T-helper 1 cell treated with Interleukin-12 subunit alpha and Interleukin-12 subunit beta and Interleukin-4 antibody, amounts not matched to agents 30 μg/mL and 1 μg/mL, for 36 hours (primary cell): ENCODE results near the gene LRRTM4.
"Not testable (repeated sequence)": the region's sequence is repeated elsewhere in the genome, so short reads cannot be mapped to it uniquely, and the experiment has no call there.

Source experiments
- H3K27ac Mint-ChIP-seq: one replicate; pipeline ENCODE4 v1.8.0; 2021; ENCODE audit warnings: mild to moderate bottlenecking, mixed read lengths
- H3K27me3 Mint-ChIP-seq: one replicate; pipeline ENCODE4 v1.8.0; 2021; ENCODE audit warnings: low read depth, mixed read lengths
- H3K36me3 Mint-ChIP-seq: one replicate; pipeline ENCODE4 v1.8.0; 2021; ENCODE audit warnings: low read depth, mixed read lengths
- H3K4me1 Mint-ChIP-seq: one replicate; pipeline ENCODE4 v1.8.0; 2021; ENCODE audit warnings: low read depth, mixed read lengths
- H3K4me3 Mint-ChIP-seq: one replicate; pipeline ENCODE4 v1.8.0; 2021; ENCODE audit warnings: mild to moderate bottlenecking, moderate library complexity, mixed read lengths
- H3K9me3 Mint-ChIP-seq: one replicate; pipeline ENCODE4 v1.8.0; 2021; ENCODE audit warnings: mixed read lengths

The LRRTM4 gene

GRCh38 chr2:77142141-77142540 is 380.0 kb downstream of the LRRTM4 start:
- Mint-ChIP-seq H3K27me3 (no peaks in the 10 kb centered on the region), H3K4me1 (no peaks in the 10 kb centered on the region), H3K27ac (no peak overlapping the region), H3K36me3 (no peaks in the 10 kb centered on the region), H3K9me3 (peaks cover 30% of the 10 kb centered on the region), H3K4me3 (no peak overlapping the region)

- not testable (repeated sequence) for H3K4me3 Mint-ChIP-seq, H3K27me3 Mint-ChIP-seq, H3K4me1 Mint-ChIP-seq, H3K36me3 Mint-ChIP-seq, H3K27ac Mint-ChIP-seq
- H3K9me3 Mint-ChIP-seq = peaks cover 21% of the 10 kb centered on the region
Measured at GRCh38 chr2:77128479-77128878, 393.7 kb downstream of the LRRTM4 start.

GRCh38 chr2:77127345-77127744 is 394.8 kb downstream of the LRRTM4 start:
- no peaks in the 10 kb centered on the region for H3K36me3 Mint-ChIP-seq
- H3K4me1 Mint-ChIP-seq = no peaks in the 10 kb centered on the region
- H3K27me3 Mint-ChIP-seq = no peaks in the 10 kb centered on the region
- H3K27ac Mint-ChIP-seq = no peak overlapping the region
- H3K9me3 Mint-ChIP-seq = peaks cover 21% of the 10 kb centered on the region
- H3K4me3 Mint-ChIP-seq = no peak overlapping the region

GRCh38 chr2:77121518-77121917 is 400.7 kb downstream of the LRRTM4 start:
- Mint-ChIP-seq H3K36me3 (no peaks in the 10 kb centered on the region), H3K9me3 (peaks cover 29% of the 10 kb centered on the region), H3K4me1 (no peaks in the 10 kb centered on the region), H3K27me3 (no peaks in the 10 kb centered on the region), H3K4me3 (no peak overlapping the region), H3K27ac (no peak overlapping the region)

- no peaks in the 10 kb centered on the region for H3K4me1 Mint-ChIP-seq
Measured at GRCh38 chr2:77119333-77119732, 402.8 kb downstream of the LRRTM4 start.

GRCh38 chr2:77108915-77109314 is 413.3 kb downstream of the LRRTM4 start:
- no peak overlapping the region for H3K4me3 Mint-ChIP-seq
- no peaks in the 10 kb centered on the region for H3K4me1 Mint-ChIP-seq
- H3K9me3 Mint-ChIP-seq = peaks cover 26% of the 10 kb centered on the region
- no peak overlapping the region for H3K27ac Mint-ChIP-seq
- H3K36me3 Mint-ChIP-seq = peaks cover 3% of the 10 kb centered on the region
- no peaks in the 10 kb centered on the region for H3K27me3 Mint-ChIP-seq

More at GRCh38 chr2:77119333-77119732, 402.8 kb downstream of the LRRTM4 start:
- H3K27me3 Mint-ChIP-seq = no peaks in the 10 kb centered on the region
- H3K27ac Mint-ChIP-seq = no peak overlapping the region
- H3K36me3 Mint-ChIP-seq = no peaks in the 10 kb centered on the region
- H3K9me3 Mint-ChIP-seq = peaks cover 32% of the 10 kb centered on the region
- H3K4me3 Mint-ChIP-seq = no peak overlapping the region

- Mint-ChIP-seq H3K27me3 (no peaks in the 10 kb centered on the region), H3K36me3 (no peaks in the 10 kb centered on the region), H3K9me3 (peaks cover 14% of the 10 kb centered on the region), H3K4me3 (no peak overlapping the region), H3K4me1 (no peaks in the 10 kb centered on the region), H3K27ac (no peak overlapping the region)
Measured at GRCh38 chr2:77105008-77105407, 417.2 kb downstream of the LRRTM4 start.

- Mint-ChIP-seq H3K36me3 (no peaks in the 10 kb centered on the region), H3K27ac (no peak overlapping the region), H3K9me3 (peaks cover 14% of the 10 kb centered on the region), H3K4me3 (no peak overlapping the region), H3K4me1 (no peaks in the 10 kb centered on the region), H3K27me3 (no peaks in the 10 kb centered on the region)
Measured at GRCh38 chr2:77104554-77104953, 417.6 kb downstream of the LRRTM4 start.

- no peak overlapping the region for H3K27ac Mint-ChIP-seq
Measured at GRCh38 chr2:77102927-77103326, 419.2 kb downstream of the LRRTM4 start.

GRCh38 chr2:77101796-77102452 is 420.3 kb downstream of the LRRTM4 start:
- H3K27ac Mint-ChIP-seq = no peak overlapping the region
- peaks cover 14% of the 10 kb centered on the region for H3K9me3 Mint-ChIP-seq
- no peak overlapping the region for H3K4me3 Mint-ChIP-seq
- H3K27me3 Mint-ChIP-seq = no peaks in the 10 kb centered on the region
- H3K4me1 Mint-ChIP-seq = no peaks in the 10 kb centered on the region
- no peaks in the 10 kb centered on the region for H3K36me3 Mint-ChIP-seq

More at GRCh38 chr2:77102927-77103326, 419.2 kb downstream of the LRRTM4 start:
- no peaks in the 10 kb centered on the region for H3K36me3 Mint-ChIP-seq
- no peak overlapping the region for H3K4me3 Mint-ChIP-seq
- no peaks in the 10 kb centered on the region for H3K4me1 Mint-ChIP-seq
- peaks cover 14% of the 10 kb centered on the region for H3K9me3 Mint-ChIP-seq
- H3K27me3 Mint-ChIP-seq = no peaks in the 10 kb centered on the region

- Mint-ChIP-seq H3K4me3 (no peak overlapping the region), H3K9me3 (peaks cover 12% of the 10 kb centered on the region), H3K36me3 (no peaks in the 10 kb centered on the region), H3K27ac (no peak overlapping the region), H3K4me1 (no peaks in the 10 kb centered on the region), H3K27me3 (no peaks in the 10 kb centered on the region)
Measured at GRCh38 chr2:77099961-77100360, 422.2 kb downstream of the LRRTM4 start.

GRCh38 chr2:77095525-77095924 is 426.7 kb downstream of the LRRTM4 start:
- H3K4me3 Mint-ChIP-seq = not testable (repeated sequence)

GRCh38 chr2:77095096-77095495 is 427.1 kb downstream of the LRRTM4 start:
- H3K4me3 Mint-ChIP-seq = no peak overlapping the region
- no peak overlapping the region for H3K27ac Mint-ChIP-seq
- no peaks in the 10 kb centered on the region for H3K4me1 Mint-ChIP-seq
- no peaks in the 10 kb centered on the region for H3K27me3 Mint-ChIP-seq
- H3K36me3 Mint-ChIP-seq = no peaks in the 10 kb centered on the region
- H3K9me3 Mint-ChIP-seq = peaks cover 19% of the 10 kb centered on the region

More at GRCh38 chr2:77095525-77095924, 426.7 kb downstream of the LRRTM4 start:
- H3K36me3 Mint-ChIP-seq, H3K27ac Mint-ChIP-seq, H3K27me3 Mint-ChIP-seq, H3K4me1 Mint-ChIP-seq: not testable (repeated sequence)
- peaks cover 14% of the 10 kb centered on the region for H3K9me3 Mint-ChIP-seq

GRCh38 chr2:77088424-77088823 is 433.8 kb downstream of the LRRTM4 start:
- H3K9me3 Mint-ChIP-seq = peaks cover 35% of the 10 kb centered on the region
- not testable (repeated sequence) for H3K27ac Mint-ChIP-seq, H3K36me3 Mint-ChIP-seq

GRCh38 chr2:77087987-77088414 is 434.2 kb downstream of the LRRTM4 start:
- H3K27ac Mint-ChIP-seq = no peak overlapping the region

More at GRCh38 chr2:77088424-77088823, 433.8 kb downstream of the LRRTM4 start:
- not testable (repeated sequence) for H3K27me3 Mint-ChIP-seq, H3K4me1 Mint-ChIP-seq, H3K4me3 Mint-ChIP-seq

More at GRCh38 chr2:77087987-77088414, 434.2 kb downstream of the LRRTM4 start:
- Mint-ChIP-seq H3K9me3 (peaks cover 35% of the 10 kb centered on the region), H3K36me3 (no peaks in the 10 kb centered on the region), H3K4me3 (no peak overlapping the region), H3K4me1 (no peaks in the 10 kb centered on the region), H3K27me3 (no peaks in the 10 kb centered on the region)
